Uterus (tissue), 4 donors: ENCODE measurements around the gene CLN5. TPM values are rescaled to one million over a fixed set of nuclear protein-coding genes. Genes with fewer than 3 reads are reported as not detected.

Experiments
- DNase-seq, 2 donors: peaks; one replicate each; pipeline ENCODE4 v3.0.0-alpha.2; 2019 to 2020
- H3K27ac ChIP-seq, 2 donors: fragments of 200-600 bp; sonication (generic); 1 replicate in 1 of 2; 2 replicates in 1 of 2; pipeline ENCODE4 v1.5.1; 2016 to 2018
- H3K27me3 ChIP-seq, 2 donors: fragments of 200-600 bp; sonication (generic); one replicate each; pipeline ENCODE4 v1.5.1; 2018 to 2019; ENCODE audit warnings: control low read depth in 1 of 2
- H3K36me3 ChIP-seq, 2 donors: fragments of 200-600 bp; sonication (generic); one replicate each; pipeline ENCODE4 v1.5.1; 2019; ENCODE audit warnings: control low read depth in 1 of 2
- H3K4me1 ChIP-seq, 2 donors: fragments of 200-600 bp; sonication (generic); one replicate each; pipeline ENCODE4 v1.5.1; 2018 to 2019; ENCODE audit warnings: control low read depth in 1 of 2
- H3K4me3 ChIP-seq, 2 donors: fragments of 200-600 bp; sonication (generic); 1 replicate in 1 of 2; 2 replicates in 1 of 2; pipeline ENCODE4 v1.5.1; 2018 to 2019; ENCODE audit warnings: mild to moderate bottlenecking in 1 of 2
- H3K9me3 ChIP-seq, 2 donors: fragments of 200-600 bp; sonication (generic); one replicate each; pipeline ENCODE4 v1.5.1; 2019; ENCODE audit warnings: control low read depth in 1 of 2
- POLR2A ChIP-seq, 2 donors: fragments of 450-650 bp; IDR thresholded peaks; one replicate each; pipeline ENCODE4 v1.6.1; 2016; ENCODE audit warnings: antibody characterized with exemption in 2 of 2, mild to moderate bottlenecking in 1 of 2, moderate library complexity in 1 of 2
- intact Hi-C: fragments of 100-400 bp; cut with DNase I; formaldehyde crosslinking; loops from one replicate; pipeline ENCODE4 v1.15.1; 2023; ENCODE audit warnings: low total_unique reads
- total RNA-seq, 4 donors: library from RNA; depleted of rRNA in 3 of 4; stranded (reverse); fragments of >200 nt in 3 of 4; gene quantifications; one replicate each; pipeline versions ENCODE4 v1.1.0 to v1.2.4, GENCODE V29; 2014 to 2023
- TF ChIP-seq, protein P1 (sequence below), 4 experiments: fragments of 200-600 bp in 2 of 4; fragments of 450-650 bp in 2 of 4; sonication (generic) in 2 of 4; IDR thresholded peaks; one replicate each; pipeline ENCODE4 v1.5.1; 2016 to 2019; ENCODE audit warnings: antibody characterized with exemption in 4 of 4, mild to moderate bottlenecking in 2 of 4, moderate library complexity in 1 of 4
- donor health status: DM: yes; HTN: yes; CAD: no.

CLN5 gene
- total RNA-seq, 4 donors from 2014 or later, result 18.2 to 49.8 (median 39.5) TPM

DNA sequence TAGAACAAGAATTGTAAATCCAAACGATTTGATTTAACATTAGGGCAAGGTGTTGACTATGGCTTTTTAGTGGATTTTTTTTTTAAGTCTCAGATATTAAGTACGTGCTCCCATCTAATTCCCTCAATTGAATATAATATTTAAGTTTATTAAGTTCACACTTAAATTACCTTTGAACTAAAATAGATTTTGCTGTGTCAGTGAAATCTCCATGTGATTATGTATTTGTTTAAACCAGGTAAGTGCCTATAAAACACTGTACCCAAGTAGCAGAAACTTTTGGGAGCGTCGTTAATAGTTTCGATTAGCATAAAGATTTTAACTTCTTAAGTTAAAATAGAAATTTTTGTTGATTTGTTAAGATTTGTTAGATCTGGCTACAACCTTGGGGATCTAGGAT, 1.6 kb downstream of the CLN5 start:
- Histone ChIP-seq H3K4me3 (peak overlapping the region; percentile 68 to 70), H3K36me3 (no peaks in the 10 kb centered on the region), H3K9me3 (no peaks in the 10 kb centered on the region), H3K4me1 (no peaks in the 10 kb centered on the region), H3K27me3 (no peaks in the 10 kb centered on the region), H3K27ac (peak overlapping the region; percentile 89 to 91)
- DNase-seq, result no peak
- TF ChIP-seq POLR2A (IDR thresholded peaks at IDR 0.05), result no peak
- TF ChIP-seq, protein P1, sequence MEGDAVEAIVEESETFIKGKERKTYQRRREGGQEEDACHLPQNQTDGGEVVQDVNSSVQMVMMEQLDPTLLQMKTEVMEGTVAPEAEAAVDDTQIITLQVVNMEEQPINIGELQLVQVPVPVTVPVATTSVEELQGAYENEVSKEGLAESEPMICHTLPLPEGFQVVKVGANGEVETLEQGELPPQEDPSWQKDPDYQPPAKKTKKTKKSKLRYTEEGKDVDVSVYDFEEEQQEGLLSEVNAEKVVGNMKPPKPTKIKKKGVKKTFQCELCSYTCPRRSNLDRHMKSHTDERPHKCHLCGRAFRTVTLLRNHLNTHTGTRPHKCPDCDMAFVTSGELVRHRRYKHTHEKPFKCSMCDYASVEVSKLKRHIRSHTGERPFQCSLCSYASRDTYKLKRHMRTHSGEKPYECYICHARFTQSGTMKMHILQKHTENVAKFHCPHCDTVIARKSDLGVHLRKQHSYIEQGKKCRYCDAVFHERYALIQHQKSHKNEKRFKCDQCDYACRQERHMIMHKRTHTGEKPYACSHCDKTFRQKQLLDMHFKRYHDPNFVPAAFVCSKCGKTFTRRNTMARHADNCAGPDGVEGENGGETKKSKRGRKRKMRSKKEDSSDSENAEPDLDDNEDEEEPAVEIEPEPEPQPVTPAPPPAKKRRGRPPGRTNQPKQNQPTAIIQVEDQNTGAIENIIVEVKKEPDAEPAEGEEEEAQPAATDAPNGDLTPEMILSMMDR (IDR thresholded peaks at IDR 0.05), result no peak
- intact Hi-C loops, result no loop called here

DNA sequence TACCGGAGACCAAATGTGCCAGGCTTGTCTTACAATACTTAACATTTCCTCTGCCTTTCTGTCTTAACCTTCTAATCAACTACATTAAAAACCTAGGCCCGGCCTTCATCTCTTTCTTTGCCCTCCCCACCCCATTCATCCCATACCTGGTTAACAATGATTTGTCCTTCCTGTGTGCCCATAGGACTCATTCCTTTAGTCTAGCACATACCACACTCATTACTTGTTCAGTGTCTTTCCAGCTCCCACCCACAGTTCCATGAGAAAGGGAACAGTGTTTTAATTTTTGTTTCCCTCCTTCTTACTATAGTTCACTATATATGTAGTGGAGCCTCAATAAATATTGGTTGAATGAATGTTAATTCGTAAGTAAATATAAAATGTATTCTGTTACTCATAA, 2.4 kb downstream of the CLN5 start:
- TF ChIP-seq, protein P1 (IDR thresholded peaks at IDR 0.05), result no peak
- TF ChIP-seq POLR2A (IDR thresholded peaks at IDR 0.05), result no peak
- Histone ChIP-seq H3K4me3 (no peak overlapping the region), H3K9me3 (no peaks in the 10 kb centered on the region), H3K27ac (peak overlapping the region in 1 of 2 donors; percentile 7), H3K36me3 (no peaks in the 10 kb centered on the region), H3K27me3 (no peaks in the 10 kb centered on the region), H3K4me1 (no peaks in the 10 kb centered on the region)
- intact Hi-C loops, result no loop called here
- DNase-seq, result no peak

DNA sequence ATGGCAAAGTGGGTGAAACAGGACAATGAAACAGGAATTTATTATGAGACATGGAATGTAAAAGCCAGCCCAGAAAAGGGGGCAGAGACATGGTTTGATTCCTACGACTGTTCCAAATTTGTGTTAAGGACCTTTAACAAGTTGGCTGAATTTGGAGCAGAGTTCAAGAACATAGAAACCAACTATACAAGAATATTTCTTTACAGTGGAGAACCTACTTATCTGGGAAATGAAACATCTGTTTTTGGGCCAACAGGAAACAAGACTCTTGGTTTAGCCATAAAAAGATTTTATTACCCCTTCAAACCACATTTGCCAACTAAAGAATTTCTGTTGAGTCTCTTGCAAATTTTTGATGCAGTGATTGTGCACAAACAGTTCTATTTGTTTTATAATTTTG, 8.6 kb downstream of the CLN5 start:
- intact Hi-C loops, result no loop called here
- DNase-seq, result no peak
- Histone ChIP-seq H3K27ac (no peak overlapping the region), H3K9me3 (no peaks in the 10 kb centered on the region), H3K27me3 (no peaks in the 10 kb centered on the region), H3K4me1 (no peaks in the 10 kb centered on the region), H3K4me3 (no peak overlapping the region), H3K36me3 (no peaks in the 10 kb centered on the region)
- TF ChIP-seq, protein P1 (IDR thresholded peaks at IDR 0.05), result no peak
- TF ChIP-seq POLR2A (IDR thresholded peaks at IDR 0.05), result no peak

DNA sequence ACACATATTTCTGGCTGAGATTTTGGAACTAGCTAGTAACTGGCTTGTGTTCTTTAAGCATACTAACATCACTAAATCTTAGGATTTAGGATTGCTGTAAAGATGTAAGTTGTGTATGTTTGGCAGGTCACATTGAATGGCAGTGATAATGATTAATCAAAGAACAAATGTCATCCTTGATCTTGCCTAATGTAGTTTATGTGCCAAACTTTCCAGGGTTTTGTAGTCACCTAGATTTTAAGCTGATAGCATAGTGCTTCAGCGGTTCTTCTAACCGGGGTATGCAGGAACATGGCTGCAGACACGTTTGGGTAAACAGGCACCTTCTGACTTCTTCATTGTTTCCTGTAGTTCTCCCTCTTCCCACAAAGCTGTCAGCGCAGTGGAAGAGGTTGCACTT, 9.7 kb downstream of the CLN5 start:
- H3K4me1 ChIP-seq, result no peaks in the 10 kb centered on the region
- H3K36me3 ChIP-seq, result no peaks in the 10 kb centered on the region
- TF ChIP-seq, protein P1 (IDR thresholded peaks at IDR 0.05), result no peak
- TF ChIP-seq POLR2A (IDR thresholded peaks at IDR 0.05), result no peak
- no peak for DNase-seq
- no peak overlapping the region for H3K4me3 ChIP-seq
- intact Hi-C loops, result no loop called here
- H3K27me3 ChIP-seq, result no peaks in the 10 kb centered on the region
- no peak overlapping the region for H3K27ac ChIP-seq
- H3K9me3 ChIP-seq, result no peaks in the 10 kb centered on the region

DNA sequence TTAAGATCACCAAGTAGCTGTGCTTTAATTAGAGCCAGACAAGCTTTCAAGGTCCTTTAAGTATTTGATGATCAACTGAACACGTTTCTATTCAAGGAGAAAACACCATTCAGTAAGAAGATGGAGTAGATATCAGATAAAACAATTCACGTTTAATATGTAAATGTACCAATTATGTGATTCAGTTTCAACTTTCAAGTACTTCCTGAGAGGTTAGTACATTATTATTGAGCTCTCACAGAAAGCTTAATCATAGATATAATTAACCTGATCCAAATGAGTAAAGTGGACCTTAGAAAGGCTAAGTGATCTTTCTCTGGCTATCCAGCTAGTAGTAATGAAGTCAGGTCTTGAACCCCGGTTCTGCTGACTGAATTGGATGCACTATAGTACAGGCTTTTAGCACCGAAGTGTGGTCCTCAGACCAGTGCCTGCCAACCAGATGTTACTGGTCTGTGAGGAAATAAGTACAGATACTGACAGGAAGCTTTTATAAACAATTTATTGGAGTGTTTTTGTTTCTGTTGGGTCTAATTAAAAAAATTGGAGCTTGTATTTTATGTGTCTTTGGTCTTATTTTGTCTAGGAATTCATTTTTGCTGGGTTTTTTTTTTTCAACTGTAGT, 10.2 kb downstream of the CLN5 start:
- no peak for DNase-seq
- peak overlapping the region; percentile 30 to 40 for H3K27ac ChIP-seq
- H3K27me3 ChIP-seq, result no peaks in the 10 kb centered on the region
- intact Hi-C loops, result no loop called here
- no peaks in the 10 kb centered on the region for H3K9me3 ChIP-seq
- no peak overlapping the region for H3K4me3 ChIP-seq
- H3K4me1 ChIP-seq, result no peaks in the 10 kb centered on the region
- no peaks in the 10 kb centered on the region for H3K36me3 ChIP-seq
- TF ChIP-seq, protein P1 (IDR thresholded peaks at IDR 0.05), result no peak
- no peak for TF ChIP-seq POLR2A (IDR thresholded peaks at IDR 0.05)
